H9 (cell line): ENCODE results near the gene ERVK3-1. TPM values are rescaled to one million over a fixed set of nuclear protein-coding genes. Genes with fewer than 3 reads are reported as not detected.

Experiments used
- DNase-seq: peaks from one replicate; pipeline ENCODE4 v3.0.0-alpha.2; 2017
- H2AFZ ChIP-seq: one replicate; pipeline ENCODE4 v1.6.1; 2013; ENCODE audit warnings: mild to moderate bottlenecking, low read length, control low read depth, moderate library complexity
- H2AK5ac ChIP-seq: 2 replicates; pipeline ENCODE4 v1.6.1; 2013; ENCODE audit warnings: low read length, control low read depth, mixed read lengths; ENCODE audit not compliant: insufficient read length
- H2BK120ac ChIP-seq: one replicate; pipeline ENCODE4 v1.6.1; 2013; ENCODE audit warnings: low read depth, mild to moderate bottlenecking, low read length, control low read depth, inconsistent platforms; ENCODE audit not compliant: poor library complexity, severe bottlenecking
- H2BK12ac ChIP-seq: 2 replicates; pipeline ENCODE4 v1.6.1; 2013; ENCODE audit warnings: low read length, control low read depth, mixed read lengths, low read depth; ENCODE audit not compliant: insufficient read length
- H2BK15ac ChIP-seq: 2 replicates; pipeline ENCODE4 v1.6.1; 2013; ENCODE audit warnings: low read depth, low read length, control low read depth
- H2BK20ac ChIP-seq: one replicate; pipeline ENCODE4 v1.6.1; 2013; ENCODE audit warnings: low read depth, mild to moderate bottlenecking, low read length, control low read depth, inconsistent platforms; ENCODE audit not compliant: poor library complexity, severe bottlenecking
- H2BK5ac ChIP-seq: 2 replicates; pipeline ENCODE4 v1.6.1; 2013; ENCODE audit warnings: low read length, control low read depth, mixed read lengths; ENCODE audit not compliant: insufficient read length
- H3K14ac ChIP-seq: 2 replicates; pipeline ENCODE4 v1.6.1; 2013; ENCODE audit warnings: low read length, control low read depth; ENCODE audit not compliant: insufficient read depth
- H3K18ac ChIP-seq: 2 replicates; pipeline ENCODE4 v1.6.1; 2013; ENCODE audit warnings: low read depth, mild to moderate bottlenecking, mixed read lengths, low read length, control low read depth; ENCODE audit not compliant: insufficient read length
- H3K23ac ChIP-seq: 2 replicates; pipeline ENCODE4 v1.6.1; 2013; ENCODE audit warnings: low read length, control low read depth, mixed read lengths, low read depth; ENCODE audit not compliant: insufficient read length
- H3K23me2 ChIP-seq: 2 replicates; pipeline ENCODE4 v1.6.1; 2013; ENCODE audit warnings: low read depth, mild to moderate bottlenecking, mixed read lengths, low read length, control low read depth; ENCODE audit not compliant: insufficient read length, poor library complexity, severe bottlenecking
- H3K27ac ChIP-seq: 2 replicates; pipeline ENCODE4 v1.5.1; 2013; ENCODE audit warnings: low read length, control low read depth, mixed read lengths, low read depth; ENCODE audit not compliant: insufficient read length
- H3K27me3 ChIP-seq: 2 replicates; pipeline ENCODE4 v1.6.1; 2013; ENCODE audit warnings: low read length, control low read depth, inconsistent platforms; ENCODE audit not compliant: insufficient read depth
- H3K4ac ChIP-seq: 2 replicates; pipeline ENCODE4 v1.6.1; 2013; ENCODE audit warnings: low read depth, mild to moderate bottlenecking, control low read depth, inconsistent platforms, low read length, moderate library complexity
- H3K4me1 ChIP-seq: 2 replicates; pipeline ENCODE4 v1.6.1; 2013; ENCODE audit warnings: low read length, control low read depth, inconsistent platforms; ENCODE audit not compliant: insufficient read depth
- H3K4me2 ChIP-seq: 2 replicates; pipeline ENCODE4 v1.6.1; 2013; ENCODE audit warnings: low read length, control low read depth, mixed read lengths; ENCODE audit not compliant: insufficient read length, insufficient read depth
- H3K56ac ChIP-seq: 2 replicates; pipeline ENCODE4 v1.6.1; 2013; ENCODE audit warnings: low read depth, mild to moderate bottlenecking, mixed read lengths, low read length, control low read depth; ENCODE audit not compliant: insufficient read length
- H3K79me1 ChIP-seq: 2 replicates; pipeline ENCODE4 v1.6.1; 2013; ENCODE audit warnings: low read depth, mild to moderate bottlenecking, moderate library complexity, low read length, control low read depth, inconsistent platforms; ENCODE audit not compliant: insufficient read depth, poor library complexity, severe bottlenecking
- H3K79me2 ChIP-seq: 2 replicates; pipeline ENCODE4 v1.6.1; 2013; ENCODE audit warnings: low read length, control low read depth, inconsistent platforms; ENCODE audit not compliant: insufficient read depth
- H3K9ac ChIP-seq: 2 replicates; pipeline ENCODE4 v1.6.1; 2013; ENCODE audit warnings: low read length, control low read depth, mixed read lengths; ENCODE audit not compliant: insufficient read length; ENCODE audit errors: extremely low read depth
- H3K9me3 ChIP-seq: one replicate; pipeline ENCODE4 v1.6.1; 2013; ENCODE audit warnings: low read depth, low read length, inconsistent platforms; ENCODE audit not compliant: control insufficient read depth
- H3T11ph ChIP-seq: one replicate; pipeline ENCODE4 v1.6.1; 2013; ENCODE audit warnings: mild to moderate bottlenecking, low read length, control low read depth, inconsistent platforms
- H4K20me1 ChIP-seq: one replicate; pipeline ENCODE4 v1.6.1; 2013; ENCODE audit not compliant: control insufficient read depth, insufficient read length, insufficient read depth
- H4K5ac ChIP-seq: 2 replicates; pipeline ENCODE4 v1.6.1; 2013; ENCODE audit warnings: low read depth, mild to moderate bottlenecking, mixed read lengths, low read length, control low read depth; ENCODE audit not compliant: insufficient read length
- H4K8ac ChIP-seq: replicated peaks from 2 replicates; pipeline ENCODE4 v1.6.1; 2013; ENCODE audit warnings: low read length, control low read depth, mixed read lengths, low read depth; ENCODE audit not compliant: insufficient read length
- H4K91ac ChIP-seq: 2 replicates; pipeline ENCODE4 v1.6.1; 2013; ENCODE audit warnings: low read depth, mild to moderate bottlenecking, moderate library complexity, mixed read lengths, low read length, control low read depth; ENCODE audit not compliant: insufficient read length
- H3K27ac Mint-ChIP-seq, 3 experiments: 2 replicates in 2 of 3; 3 replicates in 1 of 3; pipeline ENCODE4 v1.8.0; 2020 to 2021; ENCODE audit warnings: mixed read lengths in 3 of 3, mild to moderate bottlenecking in 1 of 3, moderate library complexity in 1 of 3
- H3K27me3 Mint-ChIP-seq: 2 replicates; pipeline ENCODE4 v1.8.0; 2021; ENCODE audit warnings: low read depth, mild to moderate bottlenecking, moderate library complexity, mixed read lengths
- H3K36me3 Mint-ChIP-seq, 3 experiments: 2 replicates in 2 of 3; 3 replicates in 1 of 3; pipeline ENCODE4 v1.8.0; 2020 to 2021; ENCODE audit warnings: low read depth in 3 of 3, mixed read lengths in 3 of 3; ENCODE audit not compliant: insufficient read depth in 1 of 3
- H3K4me1 Mint-ChIP-seq, 2 experiments: 2 replicates each; pipeline ENCODE4 v1.8.0; 2020; ENCODE audit warnings: mixed read lengths in 2 of 2
- H3K4me3 Mint-ChIP-seq, 2 experiments: 2 replicates in 1 of 2; 3 replicates in 1 of 2; pipeline ENCODE4 v1.8.0; 2020 to 2021; ENCODE audit warnings: mild to moderate bottlenecking in 2 of 2, mixed read lengths in 2 of 2, moderate library complexity in 1 of 2
- H3K9me3 Mint-ChIP-seq, 2 experiments: 2 replicates in 1 of 2; 3 replicates in 1 of 2; pipeline ENCODE4 v1.8.0; 2020; ENCODE audit warnings: mild to moderate bottlenecking in 2 of 2, mixed read lengths in 2 of 2, moderate library complexity in 1 of 2
- CTCF ChIP-seq: fragments of 200-600 bp; sonication (generic); conservative IDR thresholded peaks from 3 replicates; pipeline ENCODE4 v1.8.0; 2021; ENCODE audit warnings: antibody characterized with exemption, mild to moderate bottlenecking
- WGBS: extraction: QIAGEN DNeasy Blood & Tissue Kit; methylation state at CpG from one replicate; pipeline ENCODE4 v1.1.7; 2013; ENCODE audit warnings: missing lambda C conversion rate, low lambda C conversion rate, mixed read lengths; ENCODE audit not compliant: insufficient read length; ENCODE audit errors: extremely low coverage; 5-methylcytosine and 5-hydroxymethylcytosine counted together
- total RNA-seq: library from RNA; stranded (reverse); gene quantifications from 2 replicates; pipeline ENCODE4 v1.2.1, GENCODE V29; 2021

The ERVK3-1 gene
- total RNA-seq, 1 experiment from 2014 or later, result 43.7 TPM

GRCh38 chr19:58262922-58263296 lies 42.3 kb upstream of the ERVK3-1 start:
- Histone ChIP-seq H2AK5ac (no peak overlapping the region), H3K9me3 (peaks cover 90% of the 10 kb centered on the region), H3K79me2 (no peaks in the 10 kb centered on the region), H3K79me1 (no peaks in the 10 kb centered on the region), H3K23me2 (no peaks in the 10 kb centered on the region), H3K4me1 (no peaks in the 10 kb centered on the region), H3K9ac (no peak overlapping the region), H2BK120ac (no peak overlapping the region), H2BK12ac (no peak overlapping the region), H2BK15ac (no peak overlapping the region), H3K56ac (no peak overlapping the region), H2AFZ (no peak overlapping the region), H3K27ac (no peak overlapping the region), H3K18ac (no peak overlapping the region), H4K20me1 (no peaks in the 10 kb centered on the region), H3K23ac (no peak overlapping the region), H4K5ac (no peak overlapping the region), H2BK20ac (no peak overlapping the region), H3K4me2 (no peak overlapping the region), H4K91ac (no peak overlapping the region), H3K27me3 (no peaks in the 10 kb centered on the region), H3T11ph (no peak overlapping the region), H3K4ac (no peak overlapping the region), H2BK5ac (no peak overlapping the region), H3K14ac (no peak overlapping the region), H4K8ac (no peak overlapping the region)
- H3K27ac Mint-ChIP-seq, result no peak overlapping the region
- H3K9me3 Mint-ChIP-seq, result peaks cover 99 to 100% of the 10 kb centered on the region in 2 experiments
- H3K27me3 Mint-ChIP-seq, result peaks cover 38% of the 10 kb centered on the region
- H3K36me3 Mint-ChIP-seq, result peaks cover 94 to 97% (median 95%) of the 10 kb centered on the region in 3 experiments
- TF ChIP-seq CTCF, result no peak
- H3K4me3 Mint-ChIP-seq, result no peak overlapping the region
- no peaks in the 10 kb centered on the region for H3K4me1 Mint-ChIP-seq
- no peak for DNase-seq
- WGBS, result no CpG with 5 or more reads among the region's 7 CpGs
